HEK293 (cell line): ENCODE measurements around the gene KRT71.

ENCODE experiments used
- CTCF ChIP-seq: fragments of 450-650 bp; formaldehyde crosslinking; IDR thresholded peaks from 2 replicates; pipeline ENCODE4 v1.5.1; 2016; ENCODE audit warnings: missing biosample characterization, missing genetic modification characterization
- SP3 ChIP-seq: fragments of 450-650 bp; formaldehyde crosslinking; IDR thresholded peaks from 2 replicates; pipeline ENCODE4 v1.5.1; 2016; ENCODE audit warnings: missing biosample characterization, missing genetic modification characterization
- ZBTB26 ChIP-seq: fragments of 450-650 bp; formaldehyde crosslinking; optimal IDR thresholded peaks from 2 replicates; pipeline ENCODE3; 2016; ENCODE audit warnings: missing biosample characterization, mild to moderate bottlenecking, missing genetic modification characterization
- ZNF16 ChIP-seq: fragments of 450-650 bp; formaldehyde crosslinking; IDR thresholded peaks from 2 replicates; pipeline ENCODE4 v1.5.1; 2016; ENCODE audit warnings: low read depth, missing biosample characterization, missing genetic modification characterization
- ZNF221 ChIP-seq: fragments of 450-650 bp; formaldehyde crosslinking; IDR thresholded peaks from 2 replicates; pipeline ENCODE4 v1.5.1; 2017; ENCODE audit warnings: missing biosample characterization, missing genetic modification characterization, borderline replicate concordance
- ZNF366 ChIP-seq: fragments of 450-650 bp; formaldehyde crosslinking; conservative IDR thresholded peaks from 2 replicates; pipeline ENCODE4 v1.5.1; 2016; ENCODE audit warnings: missing biosample characterization, missing genetic modification characterization
- ZNF404 ChIP-seq: fragments of 450-650 bp; formaldehyde crosslinking; IDR thresholded peaks from 2 replicates; pipeline ENCODE4 v1.5.1; 2017; ENCODE audit warnings: missing biosample characterization, missing genetic modification characterization
- ZNF555 ChIP-seq: fragments of 450-650 bp; formaldehyde crosslinking; conservative IDR thresholded peaks from 2 replicates; pipeline ENCODE4 v1.5.1; 2017; ENCODE audit warnings: missing biosample characterization, mild to moderate bottlenecking, missing genetic modification characterization, inconsistent platforms
- ZNF704 ChIP-seq: fragments of 450-650 bp; formaldehyde crosslinking; IDR thresholded peaks from 2 replicates; pipeline ENCODE4 v1.5.1; 2016; ENCODE audit warnings: missing biosample characterization, missing genetic modification characterization
- ZNF707 ChIP-seq: fragments of 450-650 bp; formaldehyde crosslinking; IDR thresholded peaks from 2 replicates; pipeline ENCODE4 v1.5.1; 2016; ENCODE audit warnings: missing biosample characterization, missing genetic modification characterization
- TF ChIP-seq, protein P1 (sequence below): fragments of 450-650 bp; formaldehyde crosslinking; conservative IDR thresholded peaks from 2 replicates; pipeline ENCODE4 v1.5.1; 2016; ENCODE audit warnings: low read depth, missing biosample characterization, missing genetic modification characterization

DNA sequence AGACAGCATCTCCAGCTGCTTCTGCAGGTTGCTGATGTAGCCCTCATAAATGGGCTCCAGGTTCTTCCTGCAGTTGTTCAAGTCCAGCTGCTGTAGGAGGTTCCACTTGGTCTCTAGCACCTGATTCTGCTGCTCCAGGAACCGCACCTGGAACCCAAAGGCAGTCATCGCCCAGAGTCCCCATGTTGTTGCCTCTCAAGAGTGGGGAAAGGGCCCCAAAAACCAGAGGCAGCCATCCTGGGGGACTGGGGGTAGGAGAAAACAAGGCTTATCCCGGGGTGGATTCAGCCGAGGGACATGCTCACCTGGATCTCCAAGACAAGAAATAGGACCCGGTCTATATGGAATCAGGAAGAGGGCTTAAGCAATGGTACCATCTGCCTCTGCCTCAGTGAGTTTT is 46.0 kb upstream of the KRT71 start:
- TF ChIP-seq CTCF (tag by site-specific recombination) (no peak), ZBTB26 (no peak), ZNF404 (tag by site-specific recombination) (no peak), ZNF366 (tag by site-specific recombination) (no peak), ZNF704 (tag by site-specific recombination) (no peak), SP3 (tag by site-specific recombination) (no peak), ZNF221 (tag by site-specific recombination) (no peak), ZNF16 (no peak), ZNF707 (tag by site-specific recombination) (no peak), ZNF555 (tag by site-specific recombination) (no peak)
- TF ChIP-seq, protein P1, sequence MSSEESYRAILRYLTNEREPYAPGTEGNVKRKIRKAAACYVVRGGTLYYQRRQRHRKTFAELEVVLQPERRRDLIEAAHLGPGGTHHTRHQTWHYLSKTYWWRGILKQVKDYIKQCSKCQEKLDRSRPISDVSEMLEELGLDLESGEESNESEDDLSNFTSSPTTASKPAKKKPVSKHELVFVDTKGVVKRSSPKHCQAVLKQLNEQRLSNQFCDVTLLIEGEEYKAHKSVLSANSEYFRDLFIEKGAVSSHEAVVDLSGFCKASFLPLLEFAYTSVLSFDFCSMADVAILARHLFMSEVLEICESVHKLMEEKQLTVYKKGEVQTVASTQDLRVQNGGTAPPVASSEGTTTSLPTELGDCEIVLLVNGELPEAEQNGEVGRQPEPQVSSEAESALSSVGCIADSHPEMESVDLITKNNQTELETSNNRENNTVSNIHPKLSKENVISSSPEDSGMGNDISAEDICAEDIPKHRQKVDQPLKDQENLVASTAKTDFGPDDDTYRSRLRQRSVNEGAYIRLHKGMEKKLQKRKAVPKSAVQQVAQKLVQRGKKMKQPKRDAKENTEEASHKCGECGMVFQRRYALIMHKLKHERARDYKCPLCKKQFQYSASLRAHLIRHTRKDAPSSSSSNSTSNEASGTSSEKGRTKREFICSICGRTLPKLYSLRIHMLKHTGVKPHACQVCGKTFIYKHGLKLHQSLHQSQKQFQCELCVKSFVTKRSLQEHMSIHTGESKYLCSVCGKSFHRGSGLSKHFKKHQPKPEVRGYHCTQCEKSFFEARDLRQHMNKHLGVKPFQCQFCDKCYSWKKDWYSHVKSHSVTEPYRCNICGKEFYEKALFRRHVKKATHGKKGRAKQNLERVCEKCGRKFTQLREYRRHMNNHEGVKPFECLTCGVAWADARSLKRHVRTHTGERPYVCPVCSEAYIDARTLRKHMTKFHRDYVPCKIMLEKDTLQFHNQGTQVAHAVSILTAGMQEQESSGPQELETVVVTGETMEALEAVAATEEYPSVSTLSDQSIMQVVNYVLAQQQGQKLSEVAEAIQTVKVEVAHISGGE (tag by site-specific recombination): no peak
